KOPT-K1 (cell line): ENCODE data around the gene PTPN3.

Experiments
- H3K27ac ChIP-seq: fragments of 200-600 bp; sonication (generic); 2 replicates; pipeline ENCODE4 v1.5.1; 2016; ENCODE audit warnings: antibody characterized with exemption, mild to moderate bottlenecking, low read depth, low read length; ENCODE audit not compliant: poor library complexity, severe bottlenecking
- H3K36me3 ChIP-seq: fragments of 200-600 bp; sonication (generic); 2 replicates; pipeline ENCODE4 v1.5.1; 2017; ENCODE audit warnings: antibody characterized with exemption, mild to moderate bottlenecking, low read length, moderate library complexity; ENCODE audit not compliant: insufficient read depth
- H3K9me3 ChIP-seq: fragments of 200-600 bp; sonication (generic); 2 replicates; pipeline ENCODE4 v1.5.1; 2017; ENCODE audit warnings: antibody characterized with exemption, low read length, mild to moderate bottlenecking; ENCODE audit not compliant: insufficient read depth, poor library complexity, severe bottlenecking

Gene PTPN3

DNA sequence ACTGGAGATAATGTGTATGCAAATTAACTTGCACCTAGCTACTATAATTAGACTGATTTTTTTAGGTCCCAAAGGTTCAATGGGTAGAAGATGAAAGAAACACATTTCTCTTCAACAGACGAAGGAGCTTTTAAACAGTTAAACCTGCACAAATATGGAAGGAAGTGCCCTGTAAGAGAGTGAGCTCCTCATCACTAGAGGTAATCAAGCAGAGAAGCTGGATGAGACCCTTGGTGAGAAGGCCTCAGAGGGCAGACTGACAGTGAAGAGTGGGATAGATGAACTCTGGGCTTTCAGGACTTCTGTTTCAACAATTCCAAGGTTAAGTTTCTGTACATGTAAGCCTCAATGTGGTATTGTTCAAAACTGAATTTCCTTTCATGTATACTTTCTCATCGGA is 23.2 kb downstream of the PTPN3 start:
- Histone ChIP-seq H3K27ac (no peak overlapping the region), H3K36me3 (no peaks in the 10 kb centered on the region)

DNA sequence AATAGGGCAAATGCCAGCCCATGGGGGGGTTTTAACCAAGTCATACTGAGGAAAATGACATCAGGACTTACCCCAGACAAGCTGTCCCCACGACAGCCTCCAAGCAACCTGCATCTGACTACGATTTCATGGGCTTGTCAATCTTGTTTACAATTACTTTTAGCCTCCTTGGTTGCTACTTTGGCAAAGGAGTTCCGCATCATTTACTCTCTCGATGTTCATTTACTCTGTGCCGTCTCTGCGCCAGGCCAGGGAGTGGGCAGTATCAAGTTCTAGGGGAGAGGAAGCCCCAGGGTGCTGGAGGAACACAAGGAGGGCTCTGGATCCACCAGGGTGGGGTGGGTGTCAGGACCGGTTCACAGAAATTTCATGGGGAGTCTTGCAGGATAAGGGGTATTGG is 23.9 kb downstream of the PTPN3 start:
- Histone ChIP-seq H3K36me3 (no peaks in the 10 kb centered on the region), H3K27ac (no peak overlapping the region), H3K9me3 (no peaks in the 10 kb centered on the region)

More for the DNA sequence above, 23.2 kb downstream of the PTPN3 start:
- H3K9me3 ChIP-seq = no peaks in the 10 kb centered on the region

DNA sequence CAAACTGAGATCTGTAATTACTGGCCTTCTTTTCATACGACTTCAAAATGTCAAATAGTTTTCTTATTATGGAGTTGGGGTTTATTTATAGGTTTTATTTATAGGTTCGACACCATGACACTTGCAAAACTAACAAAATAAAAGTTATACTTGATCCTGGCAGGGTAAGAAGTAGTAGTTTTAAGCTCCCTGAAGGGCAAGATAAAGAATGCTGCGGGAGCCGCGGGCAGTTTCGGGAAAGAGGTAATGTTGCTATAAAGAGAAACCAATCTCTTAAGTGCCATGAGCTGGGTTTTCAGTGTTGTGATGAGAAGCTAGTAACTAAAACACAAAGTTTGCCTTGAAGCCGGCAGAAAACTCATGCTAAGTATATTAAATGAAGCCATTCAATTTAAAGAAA is 24.8 kb downstream of the PTPN3 start:
- Histone ChIP-seq H3K27ac (no peak overlapping the region), H3K36me3 (no peaks in the 10 kb centered on the region), H3K9me3 (no peaks in the 10 kb centered on the region)

DNA sequence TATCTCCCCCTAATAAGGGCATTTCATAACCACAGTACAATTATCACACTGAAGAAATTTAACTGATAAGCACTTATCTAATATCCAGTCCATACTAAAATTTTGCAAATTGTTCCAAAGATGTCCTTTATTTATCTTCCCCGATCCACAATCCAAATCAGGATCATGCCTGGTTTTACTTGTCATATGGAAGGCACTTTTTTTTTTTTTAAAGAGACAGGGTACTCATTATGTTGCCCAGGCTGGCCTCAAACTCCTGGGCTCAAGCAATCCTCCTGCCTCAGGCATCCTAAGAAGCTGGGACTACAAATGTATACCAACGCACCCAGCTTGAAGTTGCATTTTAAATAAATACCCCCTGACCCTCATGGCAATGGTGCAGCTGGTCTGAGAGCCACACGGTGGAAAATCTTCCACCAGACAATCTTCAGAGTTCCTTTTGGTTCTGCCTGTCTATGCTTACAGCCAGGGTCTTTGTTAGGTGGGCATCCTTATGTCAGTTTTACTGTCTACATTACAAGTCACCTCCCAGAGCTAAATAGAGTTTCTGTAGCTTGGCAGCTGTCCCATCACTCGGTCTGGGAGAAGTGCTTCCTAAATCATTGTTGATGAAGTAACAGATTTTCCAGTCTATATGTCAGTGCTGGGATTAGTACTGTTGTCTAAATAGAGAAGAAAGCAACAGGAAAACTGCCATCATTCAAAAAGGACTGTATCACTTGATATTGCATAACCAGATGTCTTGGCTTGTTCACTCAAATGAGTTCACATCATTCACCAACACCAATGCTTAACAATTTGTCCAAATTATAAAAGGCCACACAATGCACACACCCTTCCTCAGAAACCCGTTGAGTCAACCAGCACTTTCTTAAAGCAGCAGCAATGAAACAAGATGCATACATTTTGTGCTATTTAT is 26.4 kb downstream of the PTPN3 start:
- H3K36me3 ChIP-seq = no peaks in the 10 kb centered on the region
- H3K27ac ChIP-seq = no peak overlapping the region
- no peaks in the 10 kb centered on the region for H3K9me3 ChIP-seq

DNA sequence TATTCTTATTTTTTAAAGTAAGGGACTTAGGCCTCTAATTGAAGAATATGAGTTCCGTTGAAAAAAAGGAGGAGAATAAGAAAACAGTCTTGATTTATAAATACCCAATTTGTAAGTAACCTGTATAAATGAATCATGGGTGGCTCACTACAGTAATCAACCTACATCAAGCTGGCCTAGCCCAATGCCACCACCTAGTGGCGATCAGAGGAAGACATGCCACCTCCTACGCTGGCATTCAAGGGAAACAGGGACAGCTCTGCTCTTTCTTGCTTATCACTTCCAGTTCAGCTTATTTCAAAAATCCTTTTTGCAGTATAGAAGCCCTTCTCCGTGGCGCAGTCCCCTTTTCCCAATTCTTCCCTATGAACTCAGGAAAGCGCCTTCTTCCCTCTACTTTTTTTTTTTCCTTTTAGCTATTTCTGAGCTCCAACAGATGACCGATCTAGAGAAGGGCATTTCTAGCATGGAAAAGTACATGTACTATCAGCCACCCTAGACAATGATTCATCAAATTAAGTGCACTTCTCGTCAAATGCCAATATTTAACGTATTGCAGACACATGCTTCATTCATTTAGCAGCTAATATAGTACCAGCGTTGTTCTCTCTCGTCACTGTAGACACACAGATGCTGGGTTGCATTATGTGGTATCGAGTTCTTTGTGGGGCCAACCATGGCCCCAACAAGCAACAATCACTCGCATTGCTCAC is 28.3 kb downstream of the PTPN3 start:
- H3K27ac ChIP-seq = no peak overlapping the region
- H3K36me3 ChIP-seq = no peaks in the 10 kb centered on the region
- H3K9me3 ChIP-seq = no peaks in the 10 kb centered on the region

DNA sequence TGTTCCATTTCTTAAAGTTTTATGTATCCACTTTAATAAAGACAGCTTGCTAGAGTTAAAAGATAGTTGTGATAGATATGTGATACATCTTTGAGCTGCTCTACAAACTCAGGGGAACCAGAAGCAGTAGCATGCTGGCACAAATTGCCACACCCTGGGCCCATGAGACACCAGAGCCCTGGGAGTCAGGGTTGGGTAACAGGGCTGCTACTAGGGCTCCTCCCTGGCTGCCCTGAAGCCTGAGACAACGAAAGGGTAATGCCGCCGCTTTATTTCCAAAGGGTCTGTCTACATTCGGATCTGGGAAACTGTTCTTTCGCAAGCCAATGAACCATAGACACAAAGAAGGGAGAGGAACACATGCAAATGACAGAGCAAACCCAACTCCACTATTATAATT is 29.2 kb downstream of the PTPN3 start:
- no peaks in the 10 kb centered on the region for H3K9me3 ChIP-seq
- peak overlapping the region; percentile 67 for H3K27ac ChIP-seq
- no peaks in the 10 kb centered on the region for H3K36me3 ChIP-seq

DNA sequence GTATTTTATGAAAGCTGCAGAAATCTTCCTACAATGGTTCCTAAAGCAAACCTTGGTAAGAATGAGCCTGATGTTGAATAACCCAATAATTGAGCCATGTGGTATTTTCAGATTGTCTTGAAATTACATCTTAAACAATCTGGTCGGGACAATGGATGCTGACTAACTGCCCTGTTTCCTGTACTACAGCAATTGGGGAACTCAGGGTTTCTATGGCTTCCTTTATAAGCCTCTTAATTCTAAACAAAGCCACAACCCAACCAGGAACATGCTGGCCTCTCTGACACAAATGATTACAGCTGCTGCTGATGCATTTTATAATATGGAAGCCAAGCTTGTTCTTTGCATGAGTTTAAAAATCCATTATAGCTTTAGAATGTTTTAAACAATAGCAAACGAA is 30.2 kb downstream of the PTPN3 start:
- Histone ChIP-seq H3K36me3 (no peaks in the 10 kb centered on the region), H3K9me3 (no peaks in the 10 kb centered on the region), H3K27ac (peak overlapping the region; percentile 67)

DNA sequence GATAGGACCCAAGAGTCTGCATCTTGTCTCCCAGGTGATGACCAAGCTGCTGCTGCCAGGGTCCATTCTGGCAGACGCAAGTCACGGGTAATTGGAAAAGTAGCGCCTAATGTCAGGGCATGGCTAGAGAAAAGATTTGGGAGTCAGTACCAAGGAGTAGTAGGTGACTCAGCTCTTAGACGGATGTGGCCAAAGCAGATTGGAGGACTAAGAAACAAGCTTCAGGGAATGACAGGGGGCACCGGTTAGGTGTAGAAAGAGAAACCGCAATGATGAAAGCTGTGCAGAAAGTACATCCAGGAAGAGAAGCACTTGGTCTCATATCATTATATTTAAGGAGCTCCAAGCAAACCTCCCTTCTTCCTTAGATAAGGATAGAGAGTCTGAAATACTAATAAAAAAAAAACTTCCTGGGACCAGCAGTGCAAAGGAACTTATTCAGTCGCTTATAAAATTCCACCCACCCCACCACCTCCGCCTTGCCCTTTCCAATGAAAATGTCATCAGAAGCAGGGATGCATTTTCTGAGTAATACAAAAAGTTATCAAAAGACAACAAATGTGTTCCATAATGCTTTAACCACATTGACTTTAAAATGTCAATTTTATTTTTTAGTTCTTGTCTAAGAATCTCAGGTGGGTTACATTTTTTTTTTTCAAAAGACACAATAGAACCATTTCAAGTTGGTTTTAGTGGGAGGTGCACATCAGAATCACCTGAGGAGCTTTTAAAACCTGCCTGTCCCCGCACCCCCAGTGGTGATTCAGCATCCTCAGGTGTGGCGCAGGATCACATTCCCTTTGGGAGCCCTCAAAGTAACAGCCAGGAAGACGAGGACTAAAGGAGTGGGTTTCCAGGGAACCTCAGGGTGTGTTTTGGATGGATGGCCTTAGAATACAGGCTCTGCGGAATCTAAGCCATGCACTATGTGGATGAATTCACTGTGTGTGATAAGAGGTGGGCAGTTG is 31.2 kb downstream of the PTPN3 start:
- peak overlapping the region; percentile 67 for H3K27ac ChIP-seq
- no peaks in the 10 kb centered on the region for H3K9me3 ChIP-seq
- no peaks in the 10 kb centered on the region for H3K36me3 ChIP-seq

DNA sequence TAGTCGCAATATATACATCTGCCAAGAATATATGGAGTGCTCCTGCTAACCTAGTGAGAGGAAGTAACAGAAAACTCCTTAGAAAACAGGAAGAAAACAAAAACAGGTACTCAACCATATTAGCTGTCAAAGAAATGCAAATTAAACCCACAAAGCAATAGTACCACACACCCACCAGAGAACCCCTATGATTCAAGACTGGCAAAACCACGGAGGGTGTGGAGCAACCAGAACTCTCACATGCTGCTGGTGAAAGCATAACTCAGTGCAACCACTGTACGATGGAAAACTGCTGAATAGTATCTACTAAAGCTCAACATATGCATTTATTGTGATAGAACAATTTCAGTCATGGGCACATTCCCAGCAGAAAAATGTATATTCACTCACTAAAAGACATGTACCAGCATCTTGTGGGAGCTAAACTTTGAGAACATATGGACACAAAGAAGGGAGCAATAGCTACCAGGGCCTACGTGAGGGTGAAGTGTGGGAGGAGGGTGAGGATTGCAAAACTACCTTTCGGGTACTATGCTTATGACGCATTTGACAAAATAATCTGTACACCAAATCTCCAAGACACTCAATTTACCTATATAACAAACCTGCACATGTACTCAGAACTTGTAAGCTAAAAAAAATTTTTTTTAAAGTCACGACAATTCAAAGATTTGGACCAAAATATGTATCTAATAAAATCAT is 34.0 kb downstream of the PTPN3 start:
- Histone ChIP-seq H3K27ac (peak overlapping the region; percentile 45), H3K9me3 (no peaks in the 10 kb centered on the region), H3K36me3 (no peaks in the 10 kb centered on the region)

DNA sequence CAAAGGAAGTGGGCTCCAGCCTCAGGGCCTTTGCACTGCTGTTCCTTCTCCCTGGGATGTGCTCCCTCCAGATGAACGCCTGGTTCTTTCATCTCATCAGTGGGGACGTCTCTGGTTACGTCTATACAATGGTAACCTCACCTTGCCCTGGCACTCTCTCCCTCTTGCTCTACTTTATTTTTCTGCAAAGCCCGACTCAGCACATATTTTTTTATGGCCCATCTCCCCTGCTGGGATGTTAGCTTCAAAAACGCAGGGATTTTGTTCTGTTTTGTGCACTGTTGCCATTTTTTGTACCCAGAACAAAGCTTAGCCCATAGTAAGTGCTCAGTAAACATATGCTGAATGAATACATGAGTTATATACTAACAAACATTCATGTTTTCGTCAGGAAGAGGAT is 37.5 kb downstream of the PTPN3 start:
- H3K27ac ChIP-seq = peak overlapping the region; percentile 89
- no peaks in the 10 kb centered on the region for H3K9me3 ChIP-seq
- H3K36me3 ChIP-seq = no peaks in the 10 kb centered on the region

DNA sequence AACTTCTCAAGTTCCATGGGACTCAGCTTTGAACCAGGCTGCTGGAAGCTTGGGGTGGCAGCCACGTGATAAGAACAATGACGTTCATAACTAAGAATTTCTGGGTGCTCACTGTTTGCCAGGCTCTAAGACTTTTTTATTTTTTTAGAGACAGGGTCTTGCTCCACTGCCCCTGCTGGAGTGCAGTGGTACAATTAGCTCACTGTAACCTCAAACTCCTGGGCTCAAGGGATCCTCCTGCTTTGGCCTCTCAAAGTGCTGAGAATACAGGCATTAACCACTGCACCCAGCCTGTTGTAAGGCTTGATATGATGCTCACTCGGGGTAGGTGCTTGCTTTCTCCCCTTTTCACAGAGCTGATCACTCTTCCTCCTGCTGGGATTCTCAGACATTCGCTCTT is 38.7 kb downstream of the PTPN3 start:
- Histone ChIP-seq H3K27ac (peak overlapping the region; percentile 89), H3K9me3 (no peaks in the 10 kb centered on the region), H3K36me3 (no peaks in the 10 kb centered on the region)

DNA sequence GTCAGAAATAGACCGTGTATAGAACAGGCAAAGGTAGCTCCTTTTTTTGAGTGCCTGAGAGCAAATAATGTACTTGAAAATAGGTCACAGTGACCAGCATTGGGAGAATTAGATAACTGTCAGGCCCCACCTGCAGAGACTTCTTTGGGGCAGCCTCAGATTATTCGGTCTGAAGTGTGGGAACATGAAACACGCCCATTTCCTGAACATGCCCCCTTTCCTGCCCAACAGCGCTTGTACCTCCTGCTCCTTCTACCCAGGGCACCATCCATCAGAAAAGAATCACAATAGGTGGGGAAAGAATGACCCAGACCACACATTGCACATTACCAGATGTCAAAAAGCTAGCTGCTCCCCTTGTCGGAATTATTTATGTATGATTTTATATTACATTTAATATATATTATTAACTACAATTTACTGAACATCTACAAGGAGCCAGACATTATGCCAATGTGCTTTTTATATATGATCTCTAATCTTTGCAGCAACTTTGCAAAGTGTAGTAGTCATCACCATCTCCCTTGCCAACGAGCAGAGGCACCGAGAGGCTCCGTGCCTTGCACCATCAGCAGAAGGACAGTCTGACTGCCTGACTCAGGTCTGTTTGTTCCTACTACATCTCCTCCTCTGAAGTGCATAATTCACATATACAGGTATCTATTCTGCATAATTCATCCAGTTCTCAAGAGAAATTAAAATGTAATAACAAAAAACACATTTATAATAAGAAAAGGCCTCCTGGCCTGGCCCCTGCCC is 39.5 kb downstream of the PTPN3 start:
- Histone ChIP-seq H3K36me3 (no peaks in the 10 kb centered on the region), H3K9me3 (no peaks in the 10 kb centered on the region)

DNA sequence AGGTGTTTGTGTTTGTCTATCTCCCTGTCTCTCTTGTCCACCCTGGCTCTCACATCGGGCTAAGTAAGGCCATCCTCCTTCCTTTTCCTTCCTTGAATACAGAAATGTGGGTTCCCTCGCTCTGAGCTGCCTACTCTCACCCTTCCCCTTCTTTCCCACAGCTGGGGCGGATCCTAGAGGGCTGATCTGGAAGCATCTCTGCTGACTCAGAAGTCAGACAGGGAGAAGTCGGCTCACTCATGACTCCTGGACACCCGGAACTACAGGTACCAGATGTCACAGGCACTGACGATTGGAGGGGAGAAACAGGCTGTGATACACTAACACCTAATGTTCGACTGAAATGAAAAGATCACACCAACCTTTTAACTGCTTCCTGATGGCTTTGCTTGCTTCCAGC is 41.3 kb downstream of the PTPN3 start:
- H3K27ac ChIP-seq = peak overlapping the region; percentile 89
- H3K36me3 ChIP-seq = no peaks in the 10 kb centered on the region
- no peaks in the 10 kb centered on the region for H3K9me3 ChIP-seq

More for the DNA sequence above, 39.5 kb downstream of the PTPN3 start:
- peak overlapping the region; percentile 89 for H3K27ac ChIP-seq

DNA sequence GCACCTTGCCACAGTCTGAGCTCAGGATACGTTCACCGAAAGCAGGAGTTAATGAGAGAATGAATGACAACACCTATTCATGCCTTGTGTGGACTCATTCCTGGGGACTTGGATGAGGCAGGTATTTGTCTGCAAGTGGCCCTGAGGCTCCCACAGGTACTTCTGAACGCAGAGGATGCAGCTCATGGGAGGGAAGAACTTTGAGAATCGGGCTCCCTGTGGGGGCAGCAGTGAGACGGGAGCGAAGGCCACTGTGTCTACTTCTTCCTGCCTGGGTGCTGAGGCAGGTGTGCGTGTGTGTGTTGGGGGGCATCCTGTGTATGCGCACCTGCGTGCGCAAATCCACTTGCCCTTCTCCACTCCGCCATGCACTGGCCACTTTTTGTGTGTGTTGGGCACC is 42.2 kb downstream of the PTPN3 start:
- H3K36me3 ChIP-seq = no peaks in the 10 kb centered on the region
- no peaks in the 10 kb centered on the region for H3K9me3 ChIP-seq
- H3K27ac ChIP-seq = peak overlapping the region; percentile 89
